Effector memory CD8-positive, alpha-beta T cell (primary cell): ENCODE measurements around the gene COL5A1.

Experiments used
- ATAC-seq: fragments of 150-1000 bp; cut with Tn5 transposase; replicated peaks from 2 replicates; pipeline ENCODE4 v1.10.0; 2021; ENCODE audit warnings: mild to moderate bottlenecking, moderate library complexity
- DNase-seq, 3 experiments: peaks; one replicate each; pipeline ENCODE4 v3.0.0; 2021
- H3K27ac Mint-ChIP-seq, 2 donors: one replicate each; pipeline ENCODE4 v1.8.0; 2022; ENCODE audit warnings: mild to moderate bottlenecking in 2 of 2, mixed read lengths in 2 of 2, moderate library complexity in 2 of 2
- H3K27me3 Mint-ChIP-seq, 2 donors: one replicate each; pipeline ENCODE4 v1.8.0; 2022; ENCODE audit warnings: mixed read lengths in 2 of 2
- H3K36me3 Mint-ChIP-seq: one replicate; pipeline ENCODE4 v1.8.0; 2022; ENCODE audit warnings: mild to moderate bottlenecking, moderate library complexity, mixed read lengths; ENCODE audit not compliant: insufficient read depth
- H3K4me1 Mint-ChIP-seq, 2 donors: one replicate each; pipeline ENCODE4 v1.8.0; 2022; ENCODE audit warnings: low read depth in 2 of 2, mixed read lengths in 2 of 2
- H3K4me3 Mint-ChIP-seq, 2 donors: one replicate each; pipeline ENCODE4 v1.8.0; 2022; ENCODE audit warnings: mild to moderate bottlenecking in 2 of 2, mixed read lengths in 2 of 2, moderate library complexity in 2 of 2
- H3K9me3 Mint-ChIP-seq, 2 donors: one replicate each; pipeline ENCODE4 v1.8.0; 2022; ENCODE audit warnings: mixed read lengths in 2 of 2

COL5A1 gene

DNA sequence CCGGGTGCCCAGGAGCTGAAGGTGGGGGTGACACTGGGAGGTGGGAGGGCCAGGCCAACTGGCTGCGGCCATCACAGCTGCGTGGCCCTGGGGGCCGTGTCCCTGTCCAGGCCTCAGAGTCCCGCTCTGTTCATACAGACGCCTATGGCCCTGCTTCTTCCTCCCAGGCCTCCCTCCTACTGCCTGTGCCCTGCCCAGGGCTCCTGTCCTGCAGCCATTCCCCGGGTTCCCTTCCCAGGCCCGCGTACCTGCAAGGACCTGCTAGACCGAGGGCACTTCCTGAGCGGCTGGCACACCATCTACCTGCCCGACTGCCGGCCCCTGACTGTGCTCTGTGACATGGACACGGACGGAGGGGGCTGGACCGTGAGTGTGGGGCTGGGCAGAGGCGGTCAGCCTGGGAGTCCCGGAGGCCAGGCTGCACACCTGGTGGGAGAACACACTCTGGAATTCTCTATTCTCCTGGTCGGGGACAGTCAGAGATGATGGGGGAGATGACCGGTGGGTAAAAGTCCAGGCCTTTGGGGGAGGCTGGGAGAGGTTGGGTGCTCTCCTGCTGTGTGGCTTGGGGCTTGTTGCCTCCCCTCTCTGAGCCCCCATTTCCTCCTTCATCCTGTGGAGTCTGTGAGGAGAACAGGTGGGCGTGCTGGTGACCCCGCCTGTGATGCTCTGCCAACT lies 243.5 kb downstream of the COL5A1 start:
- Mint-ChIP-seq H3K36me3 (no peaks in the 10 kb centered on the region), H3K4me1 (peaks cover 0 to 2% of the 10 kb centered on the region in 2 donors), H3K27ac (no peak overlapping the region), H3K27me3 (peaks cover 26 to 90% of the 10 kb centered on the region in 2 donors), H3K9me3 (no peaks in the 10 kb centered on the region), H3K4me3 (no peak overlapping the region)
- ATAC-seq, result no peak
- no peak for DNase-seq

DNA sequence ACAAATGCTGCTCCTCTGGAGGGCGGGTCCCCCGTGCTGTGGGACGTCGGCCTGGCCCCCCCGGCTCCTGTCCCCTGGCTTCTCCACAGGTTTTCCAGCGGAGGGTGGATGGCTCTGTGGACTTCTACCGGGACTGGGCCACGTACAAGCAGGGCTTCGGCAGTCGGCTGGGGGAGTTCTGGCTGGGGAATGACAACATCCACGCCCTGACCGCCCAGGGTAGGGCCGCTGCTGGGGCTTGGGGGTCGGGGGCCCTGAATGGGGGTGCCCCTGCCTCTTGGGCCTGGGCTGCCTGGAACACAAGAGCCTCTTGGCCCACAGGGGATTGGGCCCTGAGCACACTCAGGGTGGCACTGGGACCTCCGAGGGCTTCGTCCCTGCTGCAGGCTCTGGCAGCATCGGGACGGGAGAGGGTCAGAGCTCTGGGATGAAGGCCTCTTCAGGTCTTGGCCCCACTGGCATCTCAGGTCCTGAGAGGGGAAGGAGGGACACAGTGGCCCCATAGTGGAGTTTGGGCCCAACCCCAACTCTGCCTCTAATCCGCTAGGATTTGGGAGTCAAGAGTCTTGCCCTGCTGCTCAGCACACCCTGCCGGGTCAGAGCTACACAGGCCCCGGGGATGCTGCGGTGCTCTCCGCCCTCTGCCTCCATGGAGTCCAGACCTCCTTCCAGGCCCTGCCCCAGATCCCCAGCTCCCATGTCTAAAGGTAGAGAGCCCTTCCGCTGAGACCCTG lies 244.2 kb downstream of the COL5A1 start:
- peaks cover 0 to 2% of the 10 kb centered on the region in 2 donors for H3K4me1 Mint-ChIP-seq
- peaks cover 24 to 86% of the 10 kb centered on the region in 2 donors for H3K27me3 Mint-ChIP-seq

DNA sequence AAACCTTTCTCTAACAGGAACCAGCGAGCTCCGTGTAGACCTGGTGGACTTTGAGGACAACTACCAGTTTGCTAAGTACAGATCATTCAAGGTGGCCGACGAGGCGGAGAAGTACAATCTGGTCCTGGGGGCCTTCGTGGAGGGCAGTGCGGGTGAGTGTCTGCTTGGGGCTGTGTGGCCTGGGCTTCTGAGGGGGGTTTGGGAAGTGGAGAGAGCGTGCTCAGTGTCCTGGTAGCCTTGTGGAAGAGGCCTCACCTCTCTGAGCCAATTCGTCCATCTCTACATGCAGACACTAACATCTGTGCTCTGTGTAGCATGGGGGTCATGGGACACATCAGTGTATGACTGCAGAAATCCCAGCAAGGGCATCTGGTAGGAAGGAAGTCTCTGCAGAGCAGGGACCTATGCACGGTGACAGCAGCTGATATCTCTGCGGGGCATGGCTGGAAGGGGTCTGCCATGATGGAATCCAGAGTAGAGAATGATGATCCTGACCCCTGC lies 244.9 kb downstream of the COL5A1 start:
- no peaks in the 10 kb centered on the region for H3K36me3 Mint-ChIP-seq
- H3K27me3 Mint-ChIP-seq, result peaks cover 29 to 86% of the 10 kb centered on the region in 2 donors
- no peaks in the 10 kb centered on the region for H3K9me3 Mint-ChIP-seq
- H3K4me3 Mint-ChIP-seq, result no peak overlapping the region
- no peak overlapping the region for H3K27ac Mint-ChIP-seq
- H3K4me1 Mint-ChIP-seq, result peaks cover 0 to 2% of the 10 kb centered on the region in 2 donors
- no peak for ATAC-seq
- DNase-seq, result no peak

More for the DNA sequence above, 244.2 kb downstream of the COL5A1 start:
- no peaks in the 10 kb centered on the region for H3K9me3 Mint-ChIP-seq
- no peak overlapping the region for H3K27ac Mint-ChIP-seq
- no peak overlapping the region for H3K4me3 Mint-ChIP-seq
- no peaks in the 10 kb centered on the region for H3K36me3 Mint-ChIP-seq
- no peak for ATAC-seq
- no peak for DNase-seq

DNA sequence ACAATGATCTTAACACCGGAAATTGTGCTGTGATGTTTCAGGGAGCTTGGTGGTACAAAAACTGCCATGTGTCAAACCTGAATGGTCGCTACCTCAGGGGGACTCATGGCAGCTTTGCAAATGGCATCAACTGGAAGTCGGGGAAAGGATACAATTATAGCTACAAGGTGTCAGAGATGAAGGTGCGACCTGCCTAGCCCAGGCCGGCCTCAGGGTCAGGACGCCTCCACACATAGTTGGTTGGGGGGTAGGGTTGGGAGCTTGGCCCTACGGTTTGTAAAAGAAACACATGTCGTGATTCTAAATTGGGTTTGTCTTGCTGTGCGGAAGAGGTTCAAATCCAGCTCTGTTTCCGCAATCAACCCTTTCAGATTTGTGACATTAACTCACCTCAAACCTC lies 245.6 kb downstream of the COL5A1 start:
- Mint-ChIP-seq H3K27ac (no peak overlapping the region), H3K9me3 (no peaks in the 10 kb centered on the region)

DNA sequence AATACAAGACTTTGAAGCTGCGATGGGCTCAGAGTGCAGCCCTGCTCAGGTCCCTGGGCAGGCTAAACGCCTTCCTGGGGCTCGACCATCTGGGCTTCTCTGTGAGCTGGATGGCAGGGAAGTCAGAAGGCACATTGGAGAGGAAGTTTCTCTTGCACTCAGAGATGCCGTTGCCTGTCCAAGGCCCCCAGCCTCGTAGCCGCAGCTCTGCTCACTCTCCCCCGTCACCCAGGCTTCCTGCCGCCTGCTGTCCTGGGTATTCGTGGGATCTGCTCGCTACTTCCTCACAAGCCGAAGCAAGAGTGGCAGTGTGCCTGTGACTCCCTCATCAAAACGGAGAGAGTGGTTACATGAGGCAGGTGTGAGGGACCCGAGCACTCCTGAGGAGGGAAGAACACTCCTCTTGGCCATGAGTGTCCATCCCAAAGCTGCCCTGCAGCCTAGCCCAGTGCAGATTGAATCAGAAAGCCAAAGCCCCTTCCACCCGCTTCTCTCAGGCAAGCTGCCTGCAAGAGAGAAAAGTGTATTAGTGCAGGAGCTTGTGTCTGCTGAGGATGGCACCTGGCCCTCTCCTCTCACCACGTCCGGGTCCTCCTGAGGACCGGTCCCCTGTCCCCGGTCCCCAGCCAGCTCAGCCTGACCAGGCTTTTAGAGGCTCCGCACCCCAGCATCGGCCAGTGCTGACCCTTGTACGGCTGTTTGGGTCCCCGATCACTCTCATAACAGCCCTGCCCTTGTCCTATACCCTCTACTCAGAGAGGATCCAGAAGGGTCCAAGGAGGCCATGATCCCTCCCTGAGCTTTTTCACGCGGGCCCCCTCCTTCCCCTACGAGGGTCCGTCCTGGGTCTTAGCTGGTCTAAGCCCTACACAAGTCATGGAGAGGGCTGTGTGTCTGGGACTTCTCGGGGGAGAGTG lies 246.3 kb downstream of the COL5A1 start:
- Mint-ChIP-seq H3K4me3 (no peak overlapping the region), H3K27me3 (peaks cover 43 to 86% of the 10 kb centered on the region in 2 donors), H3K36me3 (no peaks in the 10 kb centered on the region), H3K4me1 (peaks cover 0 to 2% of the 10 kb centered on the region in 2 donors), H3K9me3 (no peaks in the 10 kb centered on the region), H3K27ac (peak overlapping the region in 1 of 2 donors; percentile 29)
- ATAC-seq (no peak), DNase-seq (no peak)

More for the DNA sequence above, 245.6 kb downstream of the COL5A1 start:
- ATAC-seq (no peak), DNase-seq (no peak)
- no peak overlapping the region for H3K4me3 Mint-ChIP-seq
- peaks cover 36 to 86% of the 10 kb centered on the region in 2 donors for H3K27me3 Mint-ChIP-seq
- H3K4me1 Mint-ChIP-seq, result peaks cover 0 to 2% of the 10 kb centered on the region in 2 donors
- no peaks in the 10 kb centered on the region for H3K36me3 Mint-ChIP-seq

DNA sequence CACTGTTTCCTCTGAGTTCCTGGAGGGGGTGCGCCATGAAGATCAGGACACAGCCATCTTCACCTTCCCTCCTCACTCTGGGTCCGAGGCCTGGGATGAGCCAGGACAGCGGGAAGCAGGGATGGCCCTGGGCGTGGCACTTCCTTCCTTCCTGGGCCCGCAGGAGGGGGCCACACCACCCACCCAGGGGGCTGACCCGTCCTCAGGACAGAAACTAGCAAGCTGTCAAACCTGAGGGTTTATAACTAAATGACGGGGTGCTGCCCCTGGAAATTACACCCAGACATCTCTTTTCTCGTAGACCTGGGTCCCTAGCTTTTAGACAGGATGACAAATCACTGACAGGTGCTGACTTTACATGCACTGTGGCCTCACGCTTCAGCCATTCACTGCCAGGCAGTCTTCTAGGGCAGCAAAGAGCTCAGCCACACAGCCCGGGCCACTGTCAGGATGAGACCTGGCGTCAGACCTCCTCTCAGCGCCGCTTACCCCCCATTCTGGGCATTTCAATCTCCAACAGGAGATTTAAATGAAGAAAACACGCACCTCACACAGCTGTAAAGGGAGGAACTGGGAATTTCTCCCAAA lies 247.1 kb downstream of the COL5A1 start:
- H3K4me1 Mint-ChIP-seq, result peaks cover 0 to 2% of the 10 kb centered on the region in 2 donors
- H3K4me3 Mint-ChIP-seq, result no peak overlapping the region
- ATAC-seq, result no peak
- H3K36me3 Mint-ChIP-seq, result no peaks in the 10 kb centered on the region
- H3K27me3 Mint-ChIP-seq, result peaks cover 40 to 86% of the 10 kb centered on the region in 2 donors
- no peaks in the 10 kb centered on the region for H3K9me3 Mint-ChIP-seq
- no peak overlapping the region for H3K27ac Mint-ChIP-seq
- DNase-seq, result no peak

DNA sequence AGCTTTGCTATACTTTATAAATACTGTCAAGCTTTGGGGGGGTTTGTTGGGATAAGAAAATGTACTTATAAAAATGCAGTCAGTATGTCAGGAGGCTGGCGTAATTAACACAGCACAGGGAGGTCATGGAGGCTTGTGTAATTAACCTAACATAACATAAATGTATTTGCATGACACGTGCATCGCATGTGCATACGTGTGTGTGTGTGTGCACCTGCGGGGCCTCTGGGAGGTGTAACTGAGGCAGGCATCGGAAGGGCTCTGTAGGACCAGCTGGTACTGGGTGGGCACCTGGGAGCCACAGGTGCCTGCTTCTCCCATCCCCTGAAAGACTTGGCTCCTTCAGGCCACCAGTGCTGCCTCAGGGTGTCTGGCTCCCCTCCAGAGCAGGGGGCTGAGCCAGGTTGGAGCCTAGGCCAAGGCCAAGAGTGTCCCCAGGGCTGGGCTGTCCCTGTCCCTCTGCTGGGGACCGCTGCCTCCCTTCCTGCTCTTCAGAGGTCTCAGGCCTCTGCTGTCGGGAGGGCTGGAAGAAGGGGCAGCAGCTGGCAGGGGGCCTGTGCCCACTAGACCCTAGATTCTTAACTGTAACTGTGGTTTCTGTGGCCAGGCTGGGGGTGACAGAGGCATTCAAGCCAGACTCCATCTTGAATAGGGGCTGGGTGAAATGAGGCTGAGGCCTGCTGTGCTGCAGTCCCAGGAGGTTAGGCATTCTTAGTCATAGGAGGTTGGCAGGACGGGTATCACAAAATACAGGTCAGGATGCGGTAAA lies 248.0 kb downstream of the COL5A1 start:
- Mint-ChIP-seq H3K9me3 (no peaks in the 10 kb centered on the region), H3K27ac (no peak overlapping the region), H3K36me3 (no peaks in the 10 kb centered on the region), H3K4me1 (peaks cover 0 to 2% of the 10 kb centered on the region in 2 donors), H3K4me3 (no peak overlapping the region), H3K27me3 (peaks cover 44 to 93% of the 10 kb centered on the region in 2 donors)
- ATAC-seq (no peak), DNase-seq (no peak)

DNA sequence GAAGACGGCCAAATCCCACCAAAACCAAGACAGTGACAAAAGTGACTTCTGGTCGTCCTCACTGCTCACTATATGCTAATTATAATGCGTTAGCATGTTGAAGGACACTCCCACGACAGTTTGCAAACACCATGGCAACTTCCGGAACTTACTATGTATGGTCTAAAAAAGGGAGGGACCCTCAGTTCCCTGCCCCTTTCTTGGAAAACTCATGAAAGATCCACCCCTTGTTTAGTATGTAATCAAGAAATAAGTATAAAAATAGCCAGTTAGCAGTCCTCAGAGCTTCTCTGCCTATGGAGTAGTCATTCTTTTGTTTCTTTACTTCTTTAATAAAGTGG lies 248.5 kb downstream of the COL5A1 start:
- Mint-ChIP-seq H3K4me1 (peaks cover 0 to 2% of the 10 kb centered on the region in 2 donors), H3K4me3 (no peak overlapping the region), H3K27ac (no peak overlapping the region), H3K36me3 (no peaks in the 10 kb centered on the region), H3K27me3 (peaks cover 50 to 95% of the 10 kb centered on the region in 2 donors), H3K9me3 (no peaks in the 10 kb centered on the region)
- DNase-seq (no peak), ATAC-seq (no peak)

DNA sequence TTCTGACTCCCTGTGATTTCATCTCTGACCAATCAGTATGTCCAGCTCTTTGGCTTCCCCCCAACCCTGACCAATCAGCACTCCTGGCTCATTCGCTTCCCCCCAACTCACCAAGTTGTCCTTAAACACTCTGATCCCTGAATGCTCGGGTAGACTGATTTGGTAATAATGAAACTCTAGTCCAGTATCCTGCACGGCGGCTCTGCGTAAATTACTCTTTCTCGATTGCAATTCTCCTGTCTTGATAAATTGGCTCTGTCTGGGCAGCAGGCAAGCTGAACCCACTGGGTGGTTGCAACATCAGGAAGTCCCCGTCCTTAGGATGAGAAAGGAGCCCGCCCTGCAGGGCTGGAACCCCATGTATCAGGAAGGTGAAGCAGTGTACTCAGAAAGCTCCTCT lies 249.4 kb downstream of the COL5A1 start:
- peaks cover 51 to 91% of the 10 kb centered on the region in 2 donors for H3K27me3 Mint-ChIP-seq
- ATAC-seq, result no peak
- DNase-seq, result no peak
- no peak overlapping the region for H3K27ac Mint-ChIP-seq
- H3K4me3 Mint-ChIP-seq, result no peak overlapping the region
- no peaks in the 10 kb centered on the region for H3K36me3 Mint-ChIP-seq
- no peaks in the 10 kb centered on the region for H3K9me3 Mint-ChIP-seq
- peaks cover 0 to 2% of the 10 kb centered on the region in 2 donors for H3K4me1 Mint-ChIP-seq

DNA sequence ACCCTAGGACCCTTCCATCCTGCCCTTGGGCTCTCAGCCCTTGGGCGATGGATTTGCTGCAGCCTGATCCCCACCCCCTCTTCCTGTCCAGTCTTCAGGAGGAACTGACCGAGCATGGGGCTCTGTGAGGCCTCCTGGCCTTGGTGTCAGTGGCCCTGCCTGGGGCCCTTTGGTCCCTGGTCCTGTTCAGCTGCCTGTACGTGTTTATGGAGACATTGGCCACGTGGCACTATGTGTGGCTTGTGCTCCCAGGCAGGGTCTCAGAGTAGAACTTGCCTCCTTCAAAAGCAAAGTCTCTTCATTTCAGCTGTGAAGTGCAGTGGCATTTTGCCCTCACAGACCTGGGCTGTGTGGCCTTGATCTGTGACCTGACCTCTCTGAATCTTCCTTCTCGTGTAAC lies 250.1 kb downstream of the COL5A1 start:
- Mint-ChIP-seq H3K4me1 (peaks cover 0 to 2% of the 10 kb centered on the region in 2 donors), H3K27ac (no peak overlapping the region), H3K9me3 (no peaks in the 10 kb centered on the region), H3K27me3 (peaks cover 45 to 88% of the 10 kb centered on the region in 2 donors), H3K4me3 (no peak overlapping the region), H3K36me3 (no peaks in the 10 kb centered on the region)
- ATAC-seq, result no peak
- no peak for DNase-seq

DNA sequence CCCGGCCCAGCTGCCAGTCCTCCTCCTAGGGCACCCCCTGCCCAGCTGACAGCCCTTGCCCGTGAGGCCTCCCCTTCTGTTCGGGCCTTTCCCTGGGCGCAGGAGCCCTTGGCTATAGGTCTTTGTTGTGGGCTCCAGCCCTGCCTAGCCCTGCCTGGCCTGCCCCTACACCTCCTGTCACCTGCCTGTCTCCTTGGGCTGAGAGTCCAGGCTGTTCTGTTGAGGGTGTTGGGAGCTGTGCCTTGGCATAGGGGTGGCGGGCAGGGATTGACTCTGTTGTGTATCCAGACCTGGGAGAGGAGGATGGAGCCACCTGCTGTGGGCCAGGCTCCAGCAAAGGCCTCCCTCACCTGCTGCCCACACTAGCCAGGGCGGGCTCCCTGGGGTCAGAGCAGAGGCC lies 250.6 kb downstream of the COL5A1 start:
- no peak overlapping the region for H3K4me3 Mint-ChIP-seq
- no peaks in the 10 kb centered on the region for H3K36me3 Mint-ChIP-seq
- no peaks in the 10 kb centered on the region for H3K9me3 Mint-ChIP-seq
- ATAC-seq, result no peak
- no peak overlapping the region for H3K27ac Mint-ChIP-seq
- H3K27me3 Mint-ChIP-seq, result peaks cover 46 to 88% of the 10 kb centered on the region in 2 donors
- H3K4me1 Mint-ChIP-seq, result peaks cover 0 to 2% of the 10 kb centered on the region in 2 donors
- no peak for DNase-seq

DNA sequence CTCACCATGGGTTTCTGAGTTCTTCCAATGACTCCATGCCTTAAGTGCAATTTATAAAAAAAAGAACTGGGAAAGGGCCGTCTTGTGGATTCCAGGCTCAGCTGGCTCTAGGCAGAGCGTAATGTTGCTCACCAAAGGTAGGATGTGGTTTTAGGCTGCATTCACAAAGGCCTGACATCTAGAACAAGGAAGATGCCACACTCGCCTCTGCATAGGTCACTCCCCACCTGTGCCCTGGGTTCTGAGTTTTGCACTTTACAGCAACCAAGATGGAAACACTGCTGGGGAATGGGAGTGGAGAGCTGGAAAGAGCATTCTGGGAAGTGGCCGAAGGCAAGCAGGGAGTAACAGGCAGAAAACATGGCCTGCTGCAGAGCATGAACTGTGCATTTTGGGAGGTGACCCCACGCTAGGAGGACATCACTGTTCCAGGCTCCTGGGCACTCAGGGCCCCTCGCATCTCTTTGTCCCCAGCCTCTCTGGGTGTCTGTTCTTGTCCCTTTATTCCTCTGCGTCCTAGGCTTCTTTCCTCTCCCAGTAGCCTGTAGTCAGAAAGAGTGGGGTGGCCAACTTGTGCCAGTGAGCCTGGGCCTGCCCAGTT lies 251.3 kb downstream of the COL5A1 start:
- Mint-ChIP-seq H3K36me3 (no peaks in the 10 kb centered on the region), H3K4me1 (peaks cover 0 to under 1% of the 10 kb centered on the region in 2 donors), H3K27me3 (peaks cover 46 to 82% of the 10 kb centered on the region in 2 donors), H3K4me3 (no peak overlapping the region), H3K27ac (no peak overlapping the region), H3K9me3 (no peaks in the 10 kb centered on the region)
- DNase-seq, result no peak
- ATAC-seq, result no peak
